Stimulated activated CD4-positive, alpha-beta T cell treated with anti-CD3 and anti-CD28 coated beads, Interleukin-1b, Interleukin-23, amount 100 ng/mL, for 1 hour (primary cell): ENCODE data around the gene SUB1.
"Not testable (repeated sequence)": the region's sequence is repeated elsewhere in the genome, so short reads cannot be mapped to it uniquely, and the experiment has no call there.

Source experiments
- DNase-seq, 2 donors: peaks; one replicate each; pipeline ENCODE4 v3.0.0-alpha.2; 2020; ENCODE audit warnings: low read depth in 2 of 2

Gene SUB1

GRCh38 chr5:32565145-32565544 lies 20.2 kb upstream of the SUB1 start:
- no peak for DNase-seq

- DNase-seq: no peak
Observed at GRCh38 chr5:32566319-32567111, 18.8 kb upstream of the SUB1 start.

- DNase-seq: no peak
Observed at GRCh38 chr5:32571128-32571527, 14.2 kb upstream of the SUB1 start.

- DNase-seq: no peak
Observed at GRCh38 chr5:32572778-32573480, 12.4 kb upstream of the SUB1 start.

- DNase-seq: not testable (repeated sequence)
Observed at GRCh38 chr5:32573481-32573854, 11.9 kb upstream of the SUB1 start.

- DNase-seq: no peak
Observed at GRCh38 chr5:32574540-32575175, 10.7 kb upstream of the SUB1 start.

- no peak for DNase-seq
Observed at GRCh38 chr5:32578363-32578762, 7.0 kb upstream of the SUB1 start.

GRCh38 chr5:32578764-32579163 lies 6.6 kb upstream of the SUB1 start:
- DNase-seq: no peak

GRCh38 chr5:32581010-32581785 lies 4.2 kb upstream of the SUB1 start:
- DNase-seq: no peak

- no peak for DNase-seq
Observed at GRCh38 chr5:32583582-32584232, 1.6 kb upstream of the SUB1 start.

GRCh38 chr5:32584646-32585045 lies 711 bp upstream of the SUB1 start:
- DNase-seq: no peak

- DNase-seq: no peak
Observed at GRCh38 chr5:32585122-32585445, 273 bp upstream of the SUB1 start.

- DNase-seq: no peak
Observed at GRCh38 chr5:32586276-32586599, 881 bp downstream of the SUB1 start.

GRCh38 chr5:32587067-32587551 lies 1.8 kb downstream of the SUB1 start:
- no peak for DNase-seq

GRCh38 chr5:32589416-32589815 lies 4.1 kb downstream of the SUB1 start:
- no peak for DNase-seq

- no peak for DNase-seq
Observed at GRCh38 chr5:32589942-32590869, 4.8 kb downstream of the SUB1 start.

GRCh38 chr5:32595118-32595517 lies 9.8 kb downstream of the SUB1 start:
- DNase-seq: no peak

- DNase-seq: no peak
Observed at GRCh38 chr5:32597041-32597629, 11.8 kb downstream of the SUB1 start.

- DNase-seq: no peak
Observed at GRCh38 chr5:32598260-32598937, 13.0 kb downstream of the SUB1 start.
